SKM-1 treated with dmso at 0.1 percent for 144 hours (cell line): ENCODE results near the gene MSTN.
"Not testable (repeated sequence)": the region's sequence is repeated elsewhere in the genome, so short reads cannot be mapped to it uniquely, and the experiment has no call there.

ENCODE experiments used
- DNase-seq: peaks from one replicate; lab custom pipeline; 2025; ENCODE audit not compliant: unreplicated experiment; lab: John Stamatoyannopoulos, UW

MSTN gene

DNA sequence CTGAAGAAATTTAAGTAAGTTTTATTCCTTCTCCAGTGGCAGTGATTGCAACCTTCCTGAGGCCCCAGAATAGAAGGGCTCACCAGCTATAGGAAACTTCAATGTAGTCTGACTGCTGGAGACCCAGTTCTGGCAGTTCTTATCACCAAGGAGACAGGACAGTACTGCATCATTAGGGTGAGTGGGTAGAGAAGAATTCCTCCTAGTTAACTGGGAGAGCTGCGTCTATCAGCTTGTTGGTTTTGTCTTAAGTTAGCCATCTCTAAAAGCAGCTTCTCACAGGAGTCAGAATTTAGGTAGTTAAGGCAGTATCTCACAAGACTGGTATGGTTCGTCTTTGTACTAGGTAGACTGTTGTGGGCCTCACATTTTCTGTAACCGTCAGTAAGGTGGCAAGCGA is 3.3 kb upstream of the MSTN start:
- no peak for DNase-seq

DNA sequence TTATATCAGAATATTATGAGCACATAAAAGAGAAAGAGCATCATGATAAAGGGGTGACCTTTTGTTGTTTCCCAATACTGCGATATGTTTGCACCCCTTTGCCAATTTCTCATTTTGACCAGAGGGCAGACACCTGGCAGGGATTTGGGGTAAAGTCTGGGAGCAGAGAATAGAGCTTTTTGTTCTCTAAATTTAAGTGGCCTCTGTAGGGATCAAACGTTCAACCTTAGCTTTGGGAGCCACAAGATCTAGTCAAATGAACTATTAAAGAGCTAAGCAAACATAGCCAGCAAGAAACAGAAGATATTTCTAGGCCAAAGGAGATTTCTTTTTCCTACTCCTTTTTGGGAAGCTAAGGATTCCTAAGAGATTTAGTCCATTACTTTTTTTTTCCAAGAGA is 1.1 kb upstream of the MSTN start:
- DNase-seq: no peak

GRCh38 chr2:190062053-190062452 is 476 bp downstream of the MSTN start:
- DNase-seq: no peak

DNA sequence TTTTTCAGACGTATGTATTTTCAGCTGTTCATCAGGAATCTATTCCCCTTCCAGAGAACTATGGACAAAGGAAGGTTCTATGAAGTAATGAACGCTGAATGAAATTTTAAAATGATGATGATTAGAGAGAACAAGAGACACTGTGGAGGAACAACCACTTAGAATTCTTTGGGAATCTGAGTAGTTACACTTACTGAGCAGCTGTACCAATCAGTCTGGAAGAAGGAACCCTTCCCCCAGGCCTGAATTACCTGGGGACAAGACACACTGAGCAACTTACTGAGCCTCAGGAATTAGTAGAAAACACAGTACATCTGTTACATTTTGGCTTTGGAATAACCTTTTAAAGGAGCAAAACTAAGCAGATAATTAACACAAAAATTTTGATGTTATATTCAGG is 1.9 kb downstream of the MSTN start:
- no peak for DNase-seq

GRCh38 chr2:190060019-190060418 is 2.5 kb downstream of the MSTN start:
- no peak for DNase-seq

DNA sequence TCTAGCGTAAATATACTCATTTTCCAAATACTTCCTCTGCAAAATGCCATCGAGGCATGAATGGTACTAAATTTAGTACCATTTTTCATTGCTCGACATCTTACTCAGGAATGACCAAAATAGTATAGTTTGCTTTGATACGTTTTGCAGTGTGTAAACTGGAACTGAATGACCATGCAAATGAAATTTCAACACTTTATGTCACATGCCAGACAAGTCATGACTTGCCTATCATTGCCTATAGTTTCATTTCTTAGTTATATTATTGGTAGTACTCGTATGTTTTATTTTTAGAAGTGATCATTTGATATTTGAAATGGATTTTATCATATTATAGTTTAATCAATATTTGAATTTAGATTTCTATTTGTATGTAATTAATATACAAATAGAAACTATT is 9.1 kb downstream of the MSTN start:
- DNase-seq: no peak

DNA sequence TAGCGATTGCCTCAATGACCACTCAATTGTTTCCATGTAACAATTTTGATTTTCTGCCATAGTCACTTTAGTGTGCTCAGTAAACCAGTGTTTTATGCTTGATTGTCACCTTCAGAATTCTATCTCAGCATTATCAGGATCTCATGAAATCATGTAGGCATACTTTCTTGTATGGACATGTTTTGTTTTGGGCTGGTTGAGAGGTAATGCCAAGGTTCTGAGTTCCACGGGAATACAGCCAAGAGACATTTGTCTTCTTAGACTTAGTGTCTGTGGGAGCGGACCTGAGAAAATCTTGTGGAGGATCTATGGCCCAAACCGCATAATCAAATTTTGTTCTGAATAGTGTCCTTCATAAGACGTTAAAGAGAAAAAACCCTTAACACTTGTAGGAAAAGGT is 10.2 kb downstream of the MSTN start:
- no peak for DNase-seq

DNA sequence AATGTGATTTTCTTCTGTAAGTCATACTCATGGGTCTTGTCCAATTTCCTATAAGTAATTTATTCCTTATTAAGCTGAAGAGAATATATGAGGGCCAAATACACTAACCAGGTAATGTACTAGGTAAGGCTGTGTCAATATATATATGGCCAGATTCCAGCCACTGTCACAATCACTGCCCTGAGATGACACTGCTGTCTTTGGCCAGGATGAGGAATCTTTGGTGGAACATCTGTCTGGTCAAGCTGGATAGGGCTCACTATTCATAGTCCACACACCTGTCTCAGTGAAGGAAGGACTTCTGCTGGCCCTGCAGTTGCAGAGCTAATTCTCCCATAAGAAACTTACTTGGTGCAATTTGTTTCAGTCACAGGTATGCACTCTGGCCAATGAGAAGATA is 11.3 kb downstream of the MSTN start:
- no peak for DNase-seq

GRCh38 chr2:190050001-190050400 is 12.5 kb downstream of the MSTN start:
- DNase-seq: no peak

GRCh38 chr2:190044866-190045265 is 17.7 kb downstream of the MSTN start:
- no peak for DNase-seq

- no peak for DNase-seq
Measured at GRCh38 chr2:190043441-190043840, 19.1 kb downstream of the MSTN start.

- DNase-seq: no peak
Measured at GRCh38 chr2:190036071-190036470, 26.5 kb downstream of the MSTN start.

- DNase-seq: not testable (repeated sequence)
Measured at GRCh38 chr2:190034417-190034816, 28.1 kb downstream of the MSTN start.

GRCh38 chr2:190031969-190032618 is 30.4 kb downstream of the MSTN start:
- DNase-seq: no peak

- DNase-seq: peak; percentile 19
Measured at GRCh38 chr2:190023860-190024259, 38.7 kb downstream of the MSTN start.

GRCh38 chr2:190020720-190021119 is 41.8 kb downstream of the MSTN start:
- DNase-seq: no peak

DNA sequence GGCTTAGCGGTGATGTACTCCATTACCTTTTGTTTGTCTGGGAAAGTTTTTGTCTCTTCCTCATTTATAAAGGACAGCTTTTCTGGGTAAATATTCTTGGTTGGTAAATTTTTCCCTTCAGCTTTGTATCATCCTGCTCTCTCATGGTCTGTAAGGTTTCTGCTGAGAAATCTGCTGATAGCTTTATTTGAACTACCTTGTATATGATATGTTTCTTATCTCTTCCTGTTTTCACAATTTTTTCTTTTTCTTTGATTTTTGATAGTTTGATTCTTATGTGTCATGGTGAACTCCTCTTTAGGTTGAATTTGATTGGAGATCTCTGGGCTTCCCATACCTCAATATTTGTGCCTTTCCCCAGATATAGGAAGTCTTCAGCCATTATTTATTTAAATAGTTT is 44.7 kb downstream of the MSTN start:
- no peak for DNase-seq

DNA sequence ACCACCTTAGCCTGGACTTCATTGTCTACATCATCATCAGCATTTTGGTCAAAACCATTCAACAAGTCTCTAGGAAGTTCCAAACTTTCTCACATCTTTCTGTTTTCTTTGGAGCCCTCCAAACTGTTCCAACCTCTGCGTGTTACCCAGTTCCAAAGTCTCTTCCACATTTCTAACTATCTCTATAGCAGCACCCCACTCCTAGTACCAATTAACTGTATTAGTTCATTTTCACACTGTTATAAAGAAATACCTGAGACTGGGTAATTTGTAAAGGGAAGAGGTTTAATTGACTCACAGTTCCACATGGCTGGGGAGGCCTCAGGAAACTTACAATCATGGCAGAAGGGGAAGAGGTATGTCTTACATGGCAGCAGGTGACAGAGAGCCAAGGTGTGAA is 46.6 kb downstream of the MSTN start:
- DNase-seq: not testable (repeated sequence)
